Left cardiac atrium (tissue), 4 donors: ENCODE measurements around the gene HLA-E. TPM values are rescaled to one million over a fixed set of nuclear protein-coding genes. Genes with fewer than 3 reads are reported as not detected.

Experiments
- ATAC-seq, 2 donors: fragments of 200-7000 bp; cut with Tn5 transposase; one replicate each; pipeline ENCODE4 v1.9.1; 2020; ENCODE audit warnings: mild to moderate bottlenecking in 2 of 2, moderate library complexity in 2 of 2
- DNase-seq: peaks from one replicate; pipeline ENCODE4 v3.0.0-alpha.2; 2020
- intact Hi-C, 2 donors: fragments of 100-400 bp; cut with DNase I; formaldehyde crosslinking; loops; one replicate each; pipeline versions ENCODE4 v1.14.1 to v1.15.1; 2022 to 2023
- long read RNA-seq: library from polyadenylated mRNA; unstranded; transcript quantifications from one replicate; pipeline ENCODE4 v2.0.0, GENCODE V29; 2021
- total RNA-seq, 2 donors: library from RNA; stranded (reverse); fragmentation: NEBNext Ultra II Directional; extraction: Animal tissue kit (Norgen Biotek cat#: 25700); gene quantifications; one replicate each; pipeline ENCODE4 v1.2.1, GENCODE V29; 2021
- donor health status: DM: no; HTN: yes; CAD: no.
- donor health status: DM: no; HTN: yes; CAD: no; lungs with severe emphysema.
- donor health status: DM: yes; HTN: yes; CAD: no.
- donor health status: Dilated cardiomyopathy.

HLA-E gene
- 100 to 1,000 TPM; 210 to 242 TPM for total RNA-seq
- long read RNA-seq, transcript HLA-E-201 (8 exons, 2,601 nt) = major isoform, 209 of 258 reads
- long read RNA-seq, partial matches to known transcripts = 34 of 258 reads
- long read RNA-seq, other reads (novel, unspliced or antisense) = 15 of 258 reads

DNA sequence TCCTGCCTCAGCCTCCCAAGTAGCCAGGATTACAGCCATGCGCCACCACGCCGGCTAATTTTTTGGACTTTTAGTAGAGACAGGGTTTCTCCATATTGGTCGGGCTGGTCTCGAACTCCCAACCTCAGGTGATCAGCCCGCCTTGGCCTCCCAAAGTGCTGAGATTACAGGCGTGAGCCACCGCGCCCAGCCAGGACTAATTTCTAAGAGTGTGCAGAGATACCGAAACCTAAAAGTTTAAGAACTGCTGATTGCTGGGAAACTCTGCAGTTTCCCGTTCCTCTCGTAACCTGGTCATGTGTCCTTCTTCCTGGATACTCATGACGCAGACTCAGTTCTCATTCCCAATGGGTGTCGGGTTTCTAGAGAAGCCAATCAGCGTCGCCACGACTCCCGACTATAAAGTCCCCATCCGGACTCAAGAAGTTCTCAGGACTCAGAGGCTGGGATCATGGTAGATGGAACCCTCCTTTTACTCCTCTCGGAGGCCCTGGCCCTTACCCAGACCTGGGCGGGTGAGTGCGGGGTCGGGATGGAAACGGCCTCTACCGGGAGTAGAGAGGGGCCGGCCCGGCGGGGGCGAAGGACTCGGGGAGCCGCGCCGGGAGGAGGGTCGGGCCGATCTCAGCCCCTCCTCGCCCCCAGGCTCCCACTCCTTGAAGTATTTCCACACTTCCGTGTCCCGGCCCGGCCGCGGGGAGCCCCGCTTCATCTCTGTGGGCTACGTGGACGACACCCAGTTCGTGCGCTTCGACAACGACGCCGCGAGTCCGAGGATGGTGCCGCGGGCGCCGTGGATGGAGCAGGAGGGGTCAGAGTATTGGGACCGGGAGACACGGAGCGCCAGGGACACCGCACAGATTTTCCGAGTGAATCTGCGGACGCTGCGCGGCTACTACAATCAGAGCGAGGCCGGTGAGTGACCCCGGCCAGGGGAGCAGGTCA is at the start of gene HLA-E:
Gene HLA-E, plus strand, starts transcription at position 429 of the 945 bp plus-strand sequence. Its CDS starts 23 bp downstream, at position 452.
- intact Hi-C loops = loop anchor here (5.0 to 10.0 kb wide), 2 partner anchors 43 to 185 kb away; partner anchors contain the start of gene DHX16 (in 1 of the 2)
- DNase-seq (peak; percentile 94), ATAC-seq (peak; percentile 96)

DNA sequence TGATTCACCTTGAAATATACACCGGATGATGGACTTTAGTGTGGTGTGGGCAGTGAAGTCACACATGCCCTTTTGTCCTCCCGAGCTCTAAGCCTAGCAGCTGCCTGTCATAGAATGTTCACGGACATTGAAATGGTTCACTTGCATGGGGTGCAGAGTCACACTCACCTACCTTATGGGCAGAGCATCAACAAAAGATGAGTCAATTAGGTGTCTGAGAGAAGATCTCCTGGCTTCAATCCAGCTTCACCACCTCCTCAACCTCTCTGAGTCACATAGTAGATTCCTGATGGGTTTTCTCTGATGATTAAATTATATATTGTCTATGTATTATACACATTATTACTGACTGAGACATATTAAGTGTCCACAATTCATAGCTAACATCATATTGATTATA is 48.1 kb upstream of the HLA-E start:
- ATAC-seq = no peak
- intact Hi-C loops = no loop called here
- DNase-seq = no peak

DNA sequence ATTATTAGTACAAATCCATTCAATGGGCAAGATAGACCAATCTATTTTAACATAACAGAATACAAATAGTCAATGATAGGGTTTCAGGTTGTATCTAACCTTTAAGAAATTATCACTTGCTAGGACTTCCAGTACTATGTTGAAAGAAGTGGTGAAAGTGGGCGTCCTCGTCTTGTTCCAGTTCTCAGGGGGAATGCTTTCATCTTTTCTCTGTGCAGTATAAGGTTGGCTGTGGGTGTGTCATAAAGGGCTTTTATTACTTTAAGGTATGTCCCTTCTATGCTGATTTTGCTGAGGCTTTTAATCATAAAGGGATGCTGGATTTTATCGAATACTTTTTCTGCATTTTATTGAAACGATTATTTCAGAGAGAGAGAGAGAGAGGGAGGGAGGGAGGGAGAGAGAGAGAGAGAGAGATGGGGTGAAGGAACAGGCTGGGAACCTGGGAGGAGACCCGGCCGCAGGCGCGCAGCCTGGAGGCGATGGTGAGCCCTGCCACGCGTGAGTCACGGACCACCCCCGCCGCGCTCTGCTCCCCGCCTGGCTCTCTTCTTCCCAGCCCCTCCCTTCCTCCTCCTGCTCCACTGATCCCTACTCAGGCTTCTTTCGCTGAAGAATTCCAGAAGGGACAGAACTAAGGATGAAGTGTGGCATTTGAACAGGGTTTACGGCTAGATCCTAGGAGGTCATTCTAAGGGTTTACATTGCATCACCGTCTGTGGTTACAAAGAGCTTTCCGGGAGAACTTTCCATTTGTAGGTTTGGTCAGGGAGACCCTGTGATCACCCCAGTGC is 45.5 kb upstream of the HLA-E start:
- intact Hi-C loops = no loop called here
- ATAC-seq = peak in 1 of 2 donors; percentile 37
- no peak for DNase-seq

DNA sequence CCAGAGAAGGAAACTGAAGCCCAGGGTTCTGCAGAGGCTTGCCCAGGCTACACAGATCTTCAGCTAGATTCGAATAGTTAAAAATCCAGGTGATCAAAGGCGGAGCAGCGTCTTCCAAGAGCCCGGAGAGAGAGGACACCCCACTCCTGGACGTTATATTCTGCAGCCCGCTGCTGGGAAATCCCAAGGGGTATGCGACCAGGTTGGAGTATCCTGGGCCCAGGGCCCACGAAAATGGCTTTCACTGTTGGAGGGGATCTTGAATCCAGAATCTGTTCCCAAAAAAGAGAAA is 44.9 kb upstream of the HLA-E start:
- DNase-seq = no peak
- intact Hi-C loops = no loop called here
- ATAC-seq = no peak

DNA sequence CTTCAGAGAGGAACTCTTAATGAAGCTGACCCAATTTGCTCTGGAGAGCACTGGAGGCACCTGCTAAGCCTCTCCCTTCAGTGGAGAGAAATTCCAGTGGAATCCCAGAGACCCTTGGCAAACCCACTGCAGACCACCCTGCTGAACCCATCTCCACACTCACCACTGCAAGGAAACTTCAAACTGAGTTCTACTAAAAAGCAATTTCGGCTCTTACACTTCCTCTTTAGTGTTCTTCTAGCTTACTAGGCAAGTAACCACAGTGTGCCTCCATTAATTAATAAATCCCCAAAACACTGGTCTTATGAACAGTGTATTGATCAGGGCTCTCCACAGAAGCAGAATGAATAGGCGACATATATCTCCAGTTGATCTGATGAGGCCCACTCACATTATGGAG is 43.0 kb upstream of the HLA-E start:
- intact Hi-C loops = no loop called here
- ATAC-seq (no peak), DNase-seq (no peak)

DNA sequence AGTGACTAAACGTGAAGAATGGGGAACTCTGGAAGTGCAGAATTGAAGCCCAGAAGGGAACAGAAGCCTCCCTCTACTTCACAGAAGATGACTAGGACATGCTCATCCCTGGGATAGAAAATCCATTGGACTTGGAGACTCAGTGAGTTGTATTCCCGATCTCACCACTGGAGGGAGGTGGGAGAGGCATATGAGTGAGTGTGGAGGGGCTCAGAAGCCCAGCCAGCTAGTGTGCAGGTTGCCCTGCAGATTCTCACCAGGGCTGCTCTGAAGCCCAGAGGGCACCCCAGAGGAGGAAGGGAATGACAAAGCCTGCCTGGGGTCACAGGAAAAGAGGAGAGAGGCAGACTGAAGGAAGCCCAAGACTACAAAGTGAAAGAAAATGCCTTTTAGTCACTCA is 42.1 kb upstream of the HLA-E start:
- DNase-seq (no peak), ATAC-seq (no peak)
- intact Hi-C loops = no loop called here

DNA sequence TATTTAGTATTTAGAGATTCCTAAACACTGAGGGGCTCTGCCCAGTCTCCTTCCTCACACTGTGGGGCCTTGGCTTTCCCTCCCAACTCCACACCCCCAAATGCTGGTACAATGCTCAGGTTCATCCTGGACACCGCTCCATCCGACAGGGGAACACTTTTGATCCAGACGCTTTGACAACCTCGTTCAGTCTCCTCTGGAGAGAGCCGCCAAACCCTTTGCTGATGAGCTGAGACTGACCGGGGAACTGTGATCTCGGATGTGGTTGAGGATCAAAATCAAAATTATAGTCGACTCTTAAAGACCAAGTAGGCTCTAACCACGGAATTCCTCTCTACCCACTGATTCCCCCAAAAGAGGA is 38.8 kb upstream of the HLA-E start:
- ATAC-seq (peak in 1 of 2 donors; percentile 6), DNase-seq (no peak)
- intact Hi-C loops = no loop called here

DNA sequence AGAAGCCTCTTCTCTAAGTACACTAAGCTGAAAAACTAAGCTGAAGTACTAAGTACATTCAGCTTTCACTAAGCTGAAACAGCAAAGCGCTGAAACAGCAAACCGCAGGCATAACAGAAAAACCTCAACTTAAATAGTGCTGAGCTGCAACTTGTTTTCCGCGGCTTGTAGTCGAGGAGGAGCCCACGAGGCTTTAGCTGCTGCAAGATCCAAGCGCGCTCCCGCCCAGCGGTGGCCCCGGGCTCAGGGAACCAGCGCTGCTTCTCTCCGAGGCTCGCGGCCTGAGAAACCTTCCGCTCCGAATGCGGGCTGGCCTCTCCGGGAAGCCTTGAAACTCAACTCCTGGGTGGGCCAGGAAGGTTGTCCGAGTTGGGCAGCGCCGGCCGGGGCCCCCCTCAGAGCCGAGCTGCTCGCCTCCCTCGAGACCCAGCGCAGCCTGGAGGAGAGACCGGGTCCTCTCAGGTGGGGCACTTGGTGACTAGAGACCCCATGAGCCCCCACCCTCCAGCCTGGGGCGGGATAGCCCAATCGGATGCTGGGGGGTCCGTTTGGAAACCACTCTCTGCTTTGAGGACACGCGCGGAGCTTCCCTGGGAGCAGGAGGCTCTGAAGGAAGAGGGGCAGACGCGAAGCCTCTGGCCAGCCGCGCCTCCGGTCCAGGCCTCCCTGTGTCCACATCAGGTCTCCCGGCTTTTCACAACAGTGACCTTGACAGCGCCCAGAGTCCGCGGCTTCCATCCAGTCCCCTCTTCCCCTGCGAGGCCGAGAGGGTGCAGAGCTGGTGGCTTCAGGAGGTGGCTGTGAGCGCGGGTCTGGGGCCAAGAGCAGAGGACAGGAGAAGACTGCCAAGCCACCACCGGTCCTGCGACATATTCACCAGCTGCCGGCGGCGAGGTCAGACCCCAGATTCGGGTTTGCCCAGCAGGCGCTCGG is 38.1 kb upstream of the HLA-E start:
- peak; percentile 64 to 68 for ATAC-seq
- intact Hi-C loops = no loop called here
- DNase-seq = peak; percentile 69

DNA sequence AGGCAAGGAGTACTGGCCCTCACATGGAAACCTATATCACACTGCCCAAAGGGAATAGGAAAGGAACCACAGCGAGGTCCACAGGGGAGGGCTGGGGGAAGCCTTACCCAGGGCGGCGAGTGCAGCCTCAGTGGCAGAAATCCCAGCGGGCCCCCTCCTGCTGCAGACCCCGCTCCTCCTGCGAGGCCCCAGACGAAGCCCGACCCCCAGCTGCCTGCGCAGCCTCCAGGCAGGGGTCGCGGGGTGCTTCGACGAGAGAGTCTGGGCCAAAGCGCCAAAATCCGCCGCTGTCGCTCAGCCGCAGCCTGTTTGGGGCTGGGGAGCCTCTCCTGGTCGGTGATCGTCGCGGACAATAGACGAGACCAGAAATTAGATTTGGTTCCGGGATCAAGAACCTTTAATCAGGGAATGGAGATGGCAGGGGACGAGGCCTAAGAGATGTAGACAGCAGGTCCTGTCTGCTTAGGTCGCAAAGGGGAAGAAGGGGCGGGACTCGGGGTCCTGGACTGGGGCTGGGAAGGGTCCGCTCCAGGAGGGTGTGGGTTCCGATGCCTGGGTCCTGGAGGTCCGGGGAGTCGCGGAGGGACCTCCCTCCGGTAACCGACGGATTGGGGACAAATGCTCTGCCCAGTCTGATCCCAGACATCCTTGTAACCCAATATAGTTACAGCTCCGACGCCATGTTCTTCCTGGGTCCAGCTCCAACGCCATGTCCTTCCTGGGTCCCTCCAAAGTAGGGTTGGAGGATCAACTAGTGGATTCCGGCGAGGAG is 36.4 kb upstream of the HLA-E start:
- DNase-seq (no peak), ATAC-seq (no peak)
- intact Hi-C loops = no loop called here

DNA sequence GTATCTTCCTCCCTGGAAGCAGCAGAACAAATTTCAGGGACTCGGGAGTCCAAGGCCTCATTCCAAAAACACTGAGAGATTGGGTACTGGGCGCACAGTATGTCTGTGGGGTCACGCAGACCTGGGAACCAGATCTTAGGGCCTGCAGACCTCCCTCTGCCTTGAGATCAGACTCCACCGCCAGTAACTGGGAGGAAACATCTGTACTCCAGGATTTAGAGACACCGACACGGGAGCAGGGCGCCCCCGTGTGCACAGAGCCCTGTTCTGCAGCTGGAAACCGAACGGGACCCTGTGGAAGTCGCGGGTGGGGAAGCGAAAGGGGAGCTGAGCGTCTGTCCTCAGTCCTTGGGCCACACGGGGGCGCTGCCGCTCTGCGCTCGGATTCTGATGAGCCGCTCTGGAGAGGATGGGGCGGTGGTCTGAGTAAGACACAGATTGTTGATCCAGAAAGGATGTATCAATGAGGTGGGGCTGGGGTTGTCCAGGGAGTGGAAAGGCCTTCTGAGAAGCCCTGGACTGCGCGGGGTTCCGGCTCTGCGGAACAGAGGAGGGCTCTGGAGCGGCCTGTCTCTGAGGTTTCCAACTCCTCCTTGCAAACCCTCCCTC is 35.7 kb upstream of the HLA-E start:
- intact Hi-C loops = no loop called here
- DNase-seq = peak; percentile 88
- peak; percentile 81 to 90 for ATAC-seq

DNA sequence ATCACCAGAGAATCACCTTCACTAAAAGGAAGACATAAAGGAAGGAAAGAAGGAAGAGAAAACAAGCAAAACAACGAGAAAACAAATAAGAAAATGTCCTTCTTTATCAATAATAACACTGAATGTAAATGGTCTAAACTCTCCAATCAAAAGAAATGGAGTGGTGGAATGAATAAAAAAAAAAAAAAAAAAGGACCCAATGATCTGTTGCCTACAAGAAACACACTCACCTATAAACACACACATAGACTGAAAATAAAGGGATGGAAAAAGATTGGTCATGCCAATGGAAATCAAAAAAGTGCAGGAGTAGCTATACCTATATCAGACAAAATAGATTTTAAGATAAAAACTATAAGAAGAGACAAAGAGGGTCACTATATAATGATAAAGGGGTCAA is 30.2 kb upstream of the HLA-E start:
- intact Hi-C loops = no loop called here
- ATAC-seq (no peak), DNase-seq (no peak)

DNA sequence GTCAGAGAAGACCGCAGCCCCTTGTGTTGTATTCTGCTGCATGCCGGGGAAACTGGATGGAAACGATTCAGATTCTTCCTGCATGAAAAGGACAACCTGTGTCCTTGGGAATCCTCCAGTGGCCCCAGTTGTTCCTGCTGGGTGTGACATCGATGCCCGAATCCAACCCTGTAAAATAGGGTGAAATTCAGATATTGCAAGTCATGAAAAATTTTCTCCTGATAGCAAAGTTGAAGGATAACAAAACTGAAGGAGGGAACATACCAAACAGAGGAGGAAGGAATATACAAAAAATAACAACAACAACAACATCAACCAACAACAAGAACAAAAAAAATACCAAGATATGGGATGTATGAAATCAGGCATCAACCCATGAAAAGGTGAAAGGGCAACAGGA is 28.3 kb upstream of the HLA-E start:
- intact Hi-C loops = no loop called here
- ATAC-seq = no peak
- DNase-seq = no peak

DNA sequence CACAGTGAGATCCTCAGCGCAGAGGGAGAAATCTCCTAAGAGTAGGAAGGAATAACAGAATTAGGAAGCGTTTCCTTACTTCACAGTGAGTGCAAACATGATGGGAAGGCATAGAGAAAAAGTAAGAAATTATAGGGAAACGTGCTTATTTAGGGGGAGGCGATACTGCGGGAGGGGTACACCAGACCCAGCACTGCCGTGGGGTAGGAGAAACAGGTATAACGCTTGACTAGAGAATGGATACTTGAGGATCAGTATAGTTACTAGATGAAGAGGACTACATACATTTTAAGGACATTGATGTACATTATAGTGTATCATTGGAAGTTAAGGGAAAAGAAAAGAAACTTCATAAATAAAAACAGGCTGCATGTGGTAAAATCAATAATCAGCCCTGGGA is 26.8 kb upstream of the HLA-E start:
- intact Hi-C loops = no loop called here
- no peak for ATAC-seq
- DNase-seq = no peak

DNA sequence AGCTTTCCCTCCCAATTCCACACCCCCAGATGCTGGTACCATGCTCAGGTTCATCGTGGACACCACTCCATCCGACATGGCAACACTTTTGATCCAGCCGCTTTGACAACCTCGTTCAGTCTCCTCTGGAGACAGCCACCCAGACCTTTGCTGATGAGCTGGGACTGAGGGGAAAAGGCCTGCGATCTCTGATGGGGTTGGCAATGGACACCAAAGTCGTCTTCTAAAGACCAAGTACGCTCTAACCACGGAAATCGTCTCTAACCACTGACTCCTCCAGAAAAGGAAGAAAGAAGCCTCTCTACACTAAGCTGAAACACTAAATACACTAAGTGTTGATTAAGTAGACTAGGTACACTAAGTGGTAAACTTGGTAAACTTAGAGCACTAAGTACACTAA is 26.1 kb upstream of the HLA-E start:
- no peak for DNase-seq
- intact Hi-C loops = no loop called here
- ATAC-seq = no peak

DNA sequence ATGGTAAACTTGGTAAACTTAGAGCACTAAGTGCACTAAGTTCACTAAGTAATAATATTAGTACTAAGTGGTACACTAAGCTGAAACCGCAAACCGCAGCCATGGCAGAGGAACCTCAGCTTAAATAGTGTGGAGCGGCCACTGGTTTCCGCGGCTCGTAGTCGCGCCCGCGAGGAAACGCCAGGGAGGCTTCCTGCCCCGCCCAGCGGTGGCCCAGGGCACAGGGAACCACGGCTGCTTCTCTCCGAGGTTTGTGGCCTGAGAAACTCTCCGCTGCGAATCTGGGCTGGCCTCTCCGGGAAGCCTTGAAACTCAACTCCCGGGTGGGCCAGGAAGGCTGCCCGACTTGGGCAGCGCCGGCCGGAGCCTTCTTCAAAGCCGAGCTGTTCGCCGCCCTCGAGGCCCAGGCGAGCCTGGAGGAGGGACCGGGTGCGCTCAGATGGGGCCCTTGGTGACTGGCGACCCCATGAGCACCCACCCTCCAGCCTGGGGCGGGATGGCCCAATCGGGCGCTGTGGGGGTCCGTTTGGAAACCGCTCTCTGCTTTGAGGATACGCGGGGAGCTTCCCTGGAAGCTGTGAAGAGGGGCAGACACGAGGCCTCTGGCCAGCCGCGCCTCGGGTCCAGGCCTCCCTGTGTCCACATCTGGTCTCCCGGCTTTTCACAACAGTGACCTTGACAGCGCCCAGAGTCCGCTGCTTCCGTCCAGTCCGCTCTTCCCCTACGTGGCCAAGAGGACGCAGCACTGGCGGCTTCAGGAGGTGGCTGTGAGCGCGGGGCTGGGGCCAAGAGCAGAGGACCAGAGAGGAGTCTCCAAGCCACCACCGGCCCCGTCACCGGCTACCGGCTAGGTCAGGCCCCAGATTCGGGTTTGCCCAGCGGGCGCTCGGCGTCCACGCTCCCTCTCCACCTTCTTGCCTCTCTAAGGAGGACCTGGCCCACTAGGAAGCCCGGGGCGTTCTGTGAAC is 25.4 kb upstream of the HLA-E start:
- ATAC-seq = peak; percentile 39 to 48
- intact Hi-C loops = no loop called here
- peak; percentile 62 for DNase-seq

DNA sequence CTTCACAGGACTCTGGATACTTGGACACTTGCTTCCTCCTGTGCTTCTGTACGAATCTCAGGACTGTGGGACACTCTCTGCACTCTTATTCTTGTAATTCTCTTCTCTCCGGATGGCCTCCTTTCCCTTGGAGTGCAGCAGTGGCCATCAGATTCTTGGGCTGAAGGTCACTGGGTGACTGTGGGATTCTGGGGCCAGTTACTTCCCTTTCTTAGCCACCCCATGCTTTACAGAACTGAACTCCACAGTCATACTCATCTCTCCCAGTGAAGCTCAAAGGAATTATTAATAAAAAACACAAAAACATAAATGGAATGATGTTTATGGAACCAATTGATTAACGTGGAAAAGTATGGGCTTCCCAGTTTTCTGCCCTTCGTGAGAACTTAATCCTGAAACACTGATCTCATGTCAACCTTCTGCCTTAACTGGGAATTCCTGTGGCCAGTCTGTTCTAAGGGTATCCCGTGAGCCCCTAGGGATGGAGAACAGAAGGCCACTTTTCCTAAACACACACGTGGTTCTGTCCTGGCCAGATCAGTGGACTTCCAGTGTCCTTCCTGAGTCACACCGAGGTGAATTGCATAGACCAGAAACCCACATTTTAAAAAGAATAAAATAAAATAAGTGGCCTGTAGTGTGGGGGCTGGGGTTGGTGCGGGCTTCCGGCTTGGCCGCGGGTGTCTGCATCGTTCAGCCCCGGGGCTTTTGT is 23.6 kb upstream of the HLA-E start:
- intact Hi-C loops = no loop called here
- ATAC-seq = peak in 1 of 2 donors; percentile 23
- no peak for DNase-seq
